SH-SY5Y (cell line): ENCODE results near the gene RWDD3.

ENCODE experiments used
- GATA2 ChIP-seq: IDR thresholded peaks from 2 replicates; pipeline ENCODE4 v1.6.1; 2011; ENCODE audit warnings: mild to moderate bottlenecking, low read depth, low read length
- GATA3 ChIP-seq: IDR thresholded peaks from 2 replicates; pipeline ENCODE4 v1.6.1; 2011; ENCODE audit warnings: low read depth, mild to moderate bottlenecking, low read length, moderate library complexity

DNA sequence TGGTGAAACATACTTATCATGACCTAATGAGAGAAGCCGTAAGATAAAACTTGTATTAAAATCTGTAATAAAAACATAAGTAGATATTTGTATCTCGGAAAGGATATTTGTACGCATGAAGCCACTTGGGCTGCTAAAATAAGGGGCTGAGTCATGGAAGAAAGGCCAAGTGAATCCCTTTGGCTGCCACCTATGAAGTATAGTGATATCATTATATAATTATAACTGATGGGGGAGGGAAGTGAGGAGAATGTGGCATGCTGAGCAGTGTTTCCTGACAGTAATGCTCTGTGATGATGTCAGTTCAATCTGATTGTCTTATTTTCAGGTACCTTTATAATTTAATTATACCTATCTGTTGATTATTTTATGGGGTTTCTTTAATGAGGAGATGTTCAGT is 13.6 kb downstream of the RWDD3 start:
- TF ChIP-seq GATA2, result no peak
- no peak for TF ChIP-seq GATA3
